GM18909 (cell line): ENCODE measurements around the gene OBSCN.
"Not testable (repeated sequence)": the region's sequence is repeated elsewhere in the genome, so short reads cannot be mapped to it uniquely, and the experiment has no call there.

ENCODE experiments used
- ATAC-seq: cut with Tn5 transposase; IDR thresholded peaks from one replicate; pipeline ENCODE4 v1.9.1; 2021; ENCODE audit warnings: mild to moderate bottlenecking; ENCODE audit not compliant: unreplicated experiment, poor library complexity

OBSCN gene

DNA sequence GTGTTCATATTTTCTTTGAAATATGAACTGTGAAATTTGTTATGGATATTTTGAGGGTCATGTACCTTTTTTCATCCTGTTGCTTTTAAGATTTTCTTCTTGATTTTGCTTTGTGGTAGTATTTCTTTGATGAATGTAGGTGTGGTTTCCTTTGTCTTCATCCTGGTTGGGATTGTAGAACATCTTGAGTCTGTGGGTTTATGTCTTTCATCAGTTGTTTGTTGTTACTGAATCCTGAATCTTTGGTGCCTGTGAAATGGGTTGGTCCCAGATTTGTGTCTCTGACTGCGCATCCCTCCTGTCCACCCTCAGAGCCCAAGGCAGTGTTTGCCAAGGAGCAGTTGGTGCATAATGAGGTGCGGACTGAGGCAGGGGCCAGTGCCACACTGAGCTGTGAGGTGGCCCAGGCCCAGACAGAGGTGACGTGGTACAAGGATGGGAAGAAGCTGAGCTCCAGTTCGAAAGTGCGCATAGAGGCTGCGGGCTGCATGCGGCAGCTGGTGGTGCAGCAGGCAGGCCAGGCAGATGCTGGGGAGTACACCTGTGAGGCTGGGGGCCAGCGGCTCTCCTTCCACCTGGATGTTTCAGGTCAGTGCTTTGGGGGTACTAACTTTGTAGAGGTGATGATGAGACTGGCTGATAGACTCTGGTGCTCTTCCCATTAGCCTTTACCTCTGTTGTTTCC, 38.5 kb downstream of the OBSCN start:
- no peak for ATAC-seq

DNA sequence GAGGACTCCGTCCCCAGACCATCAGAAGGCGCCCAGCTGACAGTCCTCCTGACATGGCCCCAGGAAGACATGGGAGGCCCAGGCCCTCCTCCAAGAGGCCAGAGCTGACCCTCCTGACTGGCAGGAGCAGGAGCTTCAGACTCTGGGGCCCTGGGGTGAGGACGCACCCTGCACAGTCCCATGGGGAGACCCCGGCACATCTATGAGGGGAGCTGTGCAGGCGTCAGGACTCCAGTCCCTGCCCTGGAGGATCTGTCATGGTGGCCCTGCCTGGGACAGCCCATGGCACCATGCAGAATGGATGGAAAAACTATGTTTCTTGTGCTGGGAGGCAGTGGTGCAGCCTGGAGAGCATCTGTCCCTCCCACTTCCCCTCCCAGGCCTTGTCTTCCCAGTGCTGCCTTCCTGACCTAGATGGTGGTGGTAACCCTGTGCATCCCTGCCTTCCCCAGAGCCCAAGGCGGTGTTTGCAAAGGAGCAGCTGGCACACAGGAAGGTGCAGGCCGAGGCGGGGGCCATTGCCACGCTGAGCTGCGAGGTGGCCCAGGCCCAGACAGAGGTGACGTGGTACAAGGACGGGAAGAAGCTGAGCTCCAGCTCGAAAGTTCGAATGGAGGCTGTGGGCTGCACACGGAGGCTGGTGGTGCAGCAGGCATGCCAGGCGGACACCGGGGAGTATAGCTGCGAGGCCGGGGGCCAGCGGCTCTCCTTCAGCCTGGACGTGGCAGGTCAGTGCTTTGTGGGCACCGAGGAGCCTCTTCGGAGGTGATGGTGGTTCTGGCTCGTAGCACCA, 41.9 kb downstream of the OBSCN start:
- no peak for ATAC-seq

DNA sequence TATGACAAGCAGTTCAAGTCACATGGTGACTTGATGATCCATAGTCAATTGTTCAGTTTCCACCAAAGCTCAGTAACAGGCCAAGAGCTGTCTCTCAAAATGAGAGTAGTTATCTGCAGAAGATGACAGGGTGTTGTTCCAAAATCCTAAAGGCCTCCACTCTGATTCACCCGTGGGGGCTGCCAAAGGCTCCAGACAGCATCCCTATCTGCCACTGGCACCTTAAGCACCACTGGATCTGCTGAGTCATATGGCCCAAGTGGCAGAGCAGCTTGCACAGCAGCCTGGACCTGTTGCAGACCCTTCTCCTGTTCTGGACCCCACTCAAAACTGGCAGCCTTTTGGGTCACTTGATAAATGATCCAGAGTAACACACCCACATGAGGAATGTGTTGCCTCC, 44.6 kb downstream of the OBSCN start:
- ATAC-seq = not testable (repeated sequence)

DNA sequence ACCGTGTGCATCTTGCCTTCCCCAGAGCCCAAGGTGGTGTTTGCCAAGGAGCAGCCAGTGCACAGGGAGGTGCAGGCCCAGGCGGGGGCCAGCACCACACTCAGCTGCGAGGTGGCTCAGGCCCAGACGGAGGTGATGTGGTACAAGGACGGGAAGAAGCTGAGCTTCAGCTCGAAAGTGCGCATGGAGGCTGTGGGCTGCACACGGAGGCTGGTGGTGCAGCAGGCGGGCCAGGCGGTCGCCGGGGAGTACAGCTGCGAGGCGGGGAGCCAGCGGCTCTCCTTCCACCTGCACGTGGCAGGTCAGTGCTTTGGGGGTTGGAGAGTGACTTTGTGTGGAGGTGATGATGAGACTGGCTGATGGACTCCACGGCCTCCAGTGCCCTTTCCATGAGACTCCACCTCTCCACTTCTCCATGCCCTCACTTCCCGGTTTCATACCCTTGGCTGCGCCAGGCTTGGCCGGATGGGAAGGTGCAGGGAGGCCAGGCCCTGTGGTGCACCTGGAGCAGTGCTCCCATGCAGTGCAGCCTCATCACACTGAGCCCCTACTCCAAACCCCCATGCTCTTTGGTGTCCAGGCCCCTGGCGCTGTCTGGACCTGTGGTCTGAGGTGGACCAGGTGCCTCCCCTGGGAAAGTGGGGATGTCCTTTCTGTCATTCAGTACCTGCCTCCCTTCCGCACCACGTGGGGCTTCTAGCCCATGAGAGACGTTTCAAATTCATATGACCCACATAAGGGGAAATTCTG, 49.0 kb downstream of the OBSCN start:
- ATAC-seq = no peak

DNA sequence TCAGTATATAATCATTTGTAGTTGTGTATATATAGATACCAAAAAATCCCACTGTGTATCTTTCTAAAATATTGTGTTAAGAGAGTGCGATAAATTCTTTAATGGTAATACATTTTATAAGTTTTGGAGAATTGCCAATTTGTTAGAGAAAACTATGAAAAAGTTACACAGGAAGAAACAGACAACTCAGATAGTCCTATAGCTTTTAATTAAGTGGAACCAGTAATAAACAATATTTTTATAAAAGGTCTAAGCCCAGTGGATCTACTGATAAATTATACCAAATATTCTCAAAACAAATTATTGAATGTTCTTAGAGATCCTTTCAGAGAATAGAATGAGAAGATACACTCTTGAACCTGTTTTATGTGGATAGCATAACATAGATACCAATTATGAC, 50.6 kb downstream of the OBSCN start:
- ATAC-seq = no peak

DNA sequence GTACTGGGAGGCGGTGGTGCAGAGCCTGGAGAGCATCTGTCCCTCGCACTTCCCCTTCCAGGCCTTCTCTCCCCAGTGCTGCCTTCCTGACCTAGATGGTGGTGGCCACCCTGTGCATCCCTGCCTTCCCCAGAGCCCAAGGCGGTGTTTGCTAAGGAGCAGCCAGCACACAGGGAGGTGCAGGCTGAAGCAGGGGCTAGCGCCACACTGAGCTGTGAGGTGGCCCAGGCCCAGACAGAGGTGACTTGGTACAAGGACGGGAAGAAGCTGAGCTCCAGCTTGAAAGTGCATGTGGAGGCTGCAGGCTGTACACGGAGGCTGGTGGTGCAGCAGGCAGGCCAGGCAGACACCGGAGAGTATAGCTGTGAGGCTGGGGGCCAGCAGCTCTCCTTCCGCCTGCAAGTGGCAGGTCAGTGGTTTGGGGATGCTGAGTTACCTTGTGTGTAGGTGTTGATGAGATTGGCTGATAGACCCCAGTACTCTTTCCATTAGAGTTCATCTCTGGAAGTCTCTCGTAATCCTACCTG, 51.6 kb downstream of the OBSCN start:
- no peak for ATAC-seq

DNA sequence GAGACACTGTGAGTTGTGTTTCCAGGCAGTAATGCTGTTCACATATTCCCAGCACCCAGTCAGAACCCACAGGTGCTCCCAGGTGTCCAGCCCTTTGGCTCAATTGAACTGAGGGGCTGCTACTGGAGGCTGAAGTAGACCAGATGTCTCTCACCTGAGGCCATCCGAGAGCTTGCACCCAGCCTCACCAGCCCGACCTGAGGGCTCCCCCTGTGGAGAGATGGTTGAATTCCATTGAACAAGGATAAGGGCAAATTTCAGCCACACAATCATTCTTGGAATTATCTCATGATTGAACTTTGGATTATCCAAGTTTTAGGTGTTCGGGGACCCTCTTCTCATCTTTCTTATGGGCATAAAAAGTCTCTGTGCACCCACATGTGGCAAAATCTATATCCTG, 52.1 kb downstream of the OBSCN start:
- ATAC-seq = no peak

DNA sequence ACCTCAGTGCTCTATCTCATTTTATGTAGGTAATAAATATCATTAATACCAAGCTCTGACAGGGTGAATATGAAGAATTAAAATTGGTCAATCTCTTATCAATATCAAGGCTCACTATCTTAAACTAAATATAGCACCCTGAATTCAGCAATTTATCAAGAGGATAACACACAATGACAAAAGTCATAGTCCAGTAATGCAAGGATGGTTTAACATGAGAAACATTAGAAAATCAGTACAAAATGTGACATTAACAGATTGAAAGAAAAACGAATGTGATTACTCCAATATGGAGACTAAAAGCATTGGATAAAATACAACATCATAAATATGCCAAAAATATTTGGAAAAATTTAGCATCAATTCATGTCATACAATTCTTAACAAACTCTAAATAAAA, 53.9 kb downstream of the OBSCN start:
- ATAC-seq = no peak

DNA sequence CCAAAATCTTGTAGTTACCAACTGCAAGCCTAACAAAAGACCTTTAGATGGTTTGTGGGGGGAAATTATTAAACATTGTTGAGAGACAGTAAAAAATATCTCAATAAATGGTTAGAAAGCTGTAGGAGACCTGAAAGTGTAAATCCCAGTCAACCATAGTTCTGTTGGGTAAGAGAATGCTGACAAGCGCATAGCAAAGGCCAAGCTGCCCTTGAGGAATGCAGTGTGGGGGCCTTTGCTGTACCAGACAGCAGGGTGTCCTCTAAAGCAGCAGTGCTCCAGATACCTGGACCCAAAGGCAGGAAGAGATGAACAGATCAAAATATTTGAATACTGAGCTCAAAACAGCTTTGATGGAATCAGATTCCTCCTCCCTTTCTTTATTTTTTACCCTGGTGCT, 54.6 kb downstream of the OBSCN start:
- ATAC-seq = no peak

DNA sequence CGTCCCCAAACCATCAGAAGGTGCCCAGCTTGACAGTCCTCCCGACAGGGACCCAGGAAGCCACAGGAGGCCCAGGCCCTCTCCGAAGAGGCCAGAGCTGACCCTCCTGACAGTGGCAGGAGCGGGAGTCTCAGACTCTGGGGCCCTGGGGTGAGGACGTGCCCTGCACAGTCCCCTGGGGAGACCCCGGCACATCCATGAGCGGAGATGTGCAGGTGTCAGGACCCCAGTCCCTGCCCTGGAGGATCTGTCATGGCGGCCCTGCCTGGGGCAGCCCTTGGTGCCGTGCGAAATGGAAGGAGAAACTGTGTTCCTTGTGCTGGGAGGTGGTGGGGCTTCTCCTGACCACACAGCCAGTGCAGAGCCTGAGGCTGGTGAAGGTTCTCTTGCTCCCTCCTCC, 55.8 kb downstream of the OBSCN start:
- ATAC-seq = no peak

DNA sequence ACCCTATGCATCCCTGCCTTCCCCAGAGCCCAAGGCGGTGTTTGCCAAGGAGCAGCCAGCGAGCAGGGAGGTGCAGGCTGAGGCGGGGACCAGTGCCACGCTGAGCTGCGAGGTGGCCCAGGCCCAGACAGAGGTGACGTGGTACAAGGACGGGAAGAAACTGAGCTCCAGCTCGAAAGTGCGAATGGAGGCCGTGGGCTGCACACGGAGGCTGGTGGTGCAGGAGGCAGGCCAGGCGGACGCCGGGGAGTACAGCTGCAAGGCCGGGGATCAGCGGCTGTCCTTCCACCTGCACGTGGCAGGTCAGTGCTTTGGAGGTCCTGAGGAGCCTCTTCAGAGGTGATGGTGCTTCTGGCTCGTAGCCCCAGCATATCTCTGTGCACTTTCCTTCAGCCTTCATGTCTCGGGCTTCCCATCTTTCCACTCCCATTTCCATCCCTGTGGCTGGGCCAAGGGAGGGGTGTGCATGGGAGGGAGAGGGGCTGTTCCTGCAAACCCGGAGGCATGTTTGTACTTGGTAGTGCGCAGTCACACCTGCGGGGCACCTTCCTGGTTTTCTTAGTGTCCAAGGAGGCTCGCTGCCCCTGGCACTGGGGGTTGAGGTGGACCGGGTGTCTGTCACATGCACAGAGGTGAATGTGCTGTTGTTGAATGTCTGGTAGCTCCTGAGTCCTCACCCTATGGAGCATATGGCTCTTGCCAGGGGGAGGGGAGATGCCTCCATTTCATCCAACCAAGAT, 56.4 kb downstream of the OBSCN start:
- ATAC-seq = no peak

DNA sequence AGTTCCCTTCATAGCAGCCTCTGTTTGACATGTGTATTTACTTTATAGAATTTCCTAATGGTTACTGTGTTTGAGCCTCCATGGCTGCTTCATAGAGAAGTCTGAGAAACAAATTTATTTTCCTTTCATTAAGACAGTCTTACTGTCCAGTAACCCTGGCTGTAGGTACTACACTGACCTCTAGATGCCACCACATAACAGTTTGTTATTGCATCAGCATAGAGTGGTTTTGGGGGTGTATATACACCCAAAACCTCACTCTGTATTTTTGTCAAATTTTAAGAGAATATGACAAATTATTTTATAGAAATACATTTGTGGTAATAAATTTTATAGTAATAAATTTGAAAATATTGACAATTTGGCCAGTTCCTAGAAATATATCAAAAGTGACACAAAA, 57.3 kb downstream of the OBSCN start:
- no peak for ATAC-seq

DNA sequence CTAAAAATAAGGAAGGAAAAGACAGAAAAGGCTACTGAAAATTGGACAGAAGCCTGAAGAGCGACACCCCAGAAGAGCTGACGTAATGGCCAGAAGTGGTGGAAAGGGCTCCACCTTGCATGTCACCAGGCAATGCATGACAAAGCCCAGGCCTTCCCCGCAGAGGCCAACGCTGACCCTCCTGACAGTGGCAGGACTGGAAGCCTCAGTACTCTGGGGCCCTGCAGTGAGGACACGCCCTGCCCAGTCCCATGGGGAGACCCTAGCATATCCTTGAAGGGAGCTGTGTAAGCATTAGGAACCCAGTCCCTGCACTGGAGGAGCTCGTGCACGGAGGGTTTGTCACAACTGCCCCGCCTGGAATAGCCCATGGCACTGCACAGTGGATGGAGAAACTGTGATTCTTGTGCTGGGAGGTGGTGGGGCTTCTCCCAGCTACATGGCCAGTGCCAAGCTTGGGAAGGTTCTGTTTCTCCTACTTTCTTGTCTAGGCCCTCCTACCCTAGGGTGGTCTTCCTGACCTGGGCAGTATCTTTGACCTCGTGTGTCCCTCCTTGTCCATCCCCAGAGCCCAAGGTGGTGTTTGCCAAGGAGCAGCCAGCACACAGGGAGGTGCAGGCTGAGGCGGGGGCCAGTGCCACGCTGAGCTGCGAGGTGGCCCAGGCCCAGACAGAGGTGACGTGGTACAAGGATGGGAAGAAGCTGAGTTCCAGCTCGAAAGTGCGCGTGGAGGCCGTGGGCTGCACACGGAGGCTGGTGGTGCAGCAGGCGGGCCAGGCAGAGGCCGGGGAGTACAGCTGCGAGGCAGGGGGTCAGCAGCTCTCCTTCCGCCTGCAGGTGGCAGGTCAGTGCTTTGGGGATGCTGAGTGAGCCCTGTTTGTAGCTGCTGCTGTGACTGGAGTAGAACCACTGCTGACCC, 60.4 kb downstream of the OBSCN start:
- ATAC-seq = no peak

DNA sequence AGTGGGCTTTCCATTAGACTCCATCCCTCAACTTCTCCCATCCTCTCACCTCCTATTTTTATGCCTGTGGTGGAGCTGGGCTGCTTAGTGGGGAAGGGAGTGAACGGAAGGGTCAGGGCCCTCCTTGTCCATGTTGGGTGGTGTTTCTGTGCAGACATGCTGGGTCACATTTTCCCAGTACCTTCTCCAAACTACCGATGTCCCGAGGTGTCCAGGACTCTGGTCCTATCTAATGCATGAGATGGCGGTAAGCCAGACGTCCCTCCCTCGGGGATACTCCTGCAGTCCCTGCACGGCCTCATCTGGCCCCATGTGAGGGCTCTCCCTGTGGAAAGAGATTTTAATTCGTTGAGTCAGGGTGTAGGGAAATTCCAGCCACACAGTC, 61.0 kb downstream of the OBSCN start:
- no peak for ATAC-seq

DNA sequence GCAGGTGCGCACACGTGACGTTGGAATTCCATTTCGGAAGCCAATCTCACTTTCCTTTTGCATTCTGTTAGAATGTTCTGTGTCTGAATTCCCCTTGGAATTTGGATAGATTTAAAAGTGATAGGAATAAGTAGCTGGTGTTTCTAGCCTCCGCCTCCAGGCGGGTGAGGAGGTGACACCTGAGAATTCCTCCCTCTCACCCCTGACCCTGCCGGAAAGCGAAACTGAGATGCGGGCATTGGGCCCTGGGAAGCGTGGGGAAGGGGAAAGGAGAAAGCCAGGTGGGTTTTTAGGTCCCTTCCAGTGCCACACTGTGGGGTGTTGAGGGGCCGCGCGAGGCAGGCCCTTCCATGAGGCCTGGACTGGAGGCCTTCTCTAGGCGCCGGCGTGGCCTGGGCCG, 61.6 kb downstream of the OBSCN start:
- not testable (repeated sequence) for ATAC-seq

DNA sequence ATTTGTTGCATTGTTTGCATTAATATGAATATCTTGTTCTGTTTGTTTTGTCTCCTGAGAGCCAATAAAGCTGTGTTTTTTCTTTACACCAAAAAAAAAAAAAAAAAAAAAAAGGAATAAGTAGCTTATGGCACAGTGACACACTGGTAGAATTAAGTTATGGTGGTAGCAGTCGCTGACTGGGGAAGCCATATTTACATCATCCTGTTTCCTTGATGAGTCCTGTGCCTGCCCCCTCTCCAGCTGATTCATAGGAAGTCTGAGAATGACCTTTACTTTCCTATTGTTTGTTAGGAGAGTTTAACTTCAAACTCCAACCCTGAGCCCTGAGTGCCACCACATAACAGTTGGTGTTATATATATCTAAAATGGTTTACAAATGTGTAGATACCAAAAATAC, 62.2 kb downstream of the OBSCN start:
- no peak for ATAC-seq

DNA sequence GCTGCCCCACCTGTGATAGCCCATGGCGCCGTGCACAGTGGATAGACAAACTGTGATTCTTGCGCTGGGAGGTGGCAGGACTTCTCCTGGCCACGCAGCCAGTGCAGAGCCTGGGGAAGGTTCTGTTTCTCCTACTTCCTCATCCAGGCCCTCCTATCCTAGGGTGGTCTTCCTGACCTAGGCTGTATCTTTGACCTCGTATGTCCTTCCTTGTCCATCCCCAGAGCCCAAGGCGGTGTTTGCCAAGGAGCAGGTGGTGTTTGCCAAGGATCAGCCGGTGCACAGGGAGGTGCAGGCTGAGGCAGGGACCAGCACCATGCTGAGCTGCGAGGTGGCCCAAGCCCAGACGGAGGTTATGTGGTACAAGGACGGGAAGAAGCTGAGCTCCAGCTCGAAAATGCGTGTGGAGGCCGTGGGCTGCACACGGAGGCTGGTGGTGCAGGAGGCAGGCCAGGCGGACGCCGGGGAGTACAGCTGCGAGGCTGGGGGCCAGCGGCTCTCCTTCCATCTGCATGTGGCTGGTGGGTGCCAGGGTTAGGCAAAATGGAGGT, 63.9 kb downstream of the OBSCN start:
- no peak for ATAC-seq

DNA sequence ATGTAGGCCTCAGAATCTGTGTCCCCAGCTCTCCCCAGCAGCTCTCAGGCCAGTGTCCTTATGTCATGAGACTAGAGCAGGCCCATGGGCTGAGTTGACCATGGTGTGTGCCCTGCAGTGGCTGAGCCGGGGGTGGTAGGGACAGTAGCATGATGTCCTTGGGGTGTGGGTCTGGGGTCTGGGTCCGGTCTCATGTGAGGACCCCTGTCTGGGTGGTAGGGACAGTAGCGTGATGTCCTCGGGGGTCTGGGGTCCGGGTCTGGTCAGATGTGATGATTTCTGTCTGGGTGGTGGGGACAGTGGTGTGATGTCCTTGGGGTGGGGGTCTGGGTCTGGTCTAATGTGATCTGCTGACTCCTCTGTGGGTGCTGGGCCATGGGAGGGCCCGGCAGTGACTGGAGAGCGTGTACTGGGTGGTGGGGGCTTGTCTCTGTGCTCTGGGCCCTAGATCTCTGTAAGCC, 64.5 kb downstream of the OBSCN start:
- ATAC-seq = no peak
